NCI-H2171 treated with DMSO at 0.1 percent for 48 hours (cell line): ENCODE data around the gene OR8D1.
"Not testable (repeated sequence)": the region's sequence is repeated elsewhere in the genome, so short reads cannot be mapped to it uniquely, and the experiment has no call there.

Source experiments
- DNase-seq: peaks from one replicate; lab custom pipeline; 2025; lab: John Stamatoyannopoulos, UW

The OR8D1 gene

DNA sequence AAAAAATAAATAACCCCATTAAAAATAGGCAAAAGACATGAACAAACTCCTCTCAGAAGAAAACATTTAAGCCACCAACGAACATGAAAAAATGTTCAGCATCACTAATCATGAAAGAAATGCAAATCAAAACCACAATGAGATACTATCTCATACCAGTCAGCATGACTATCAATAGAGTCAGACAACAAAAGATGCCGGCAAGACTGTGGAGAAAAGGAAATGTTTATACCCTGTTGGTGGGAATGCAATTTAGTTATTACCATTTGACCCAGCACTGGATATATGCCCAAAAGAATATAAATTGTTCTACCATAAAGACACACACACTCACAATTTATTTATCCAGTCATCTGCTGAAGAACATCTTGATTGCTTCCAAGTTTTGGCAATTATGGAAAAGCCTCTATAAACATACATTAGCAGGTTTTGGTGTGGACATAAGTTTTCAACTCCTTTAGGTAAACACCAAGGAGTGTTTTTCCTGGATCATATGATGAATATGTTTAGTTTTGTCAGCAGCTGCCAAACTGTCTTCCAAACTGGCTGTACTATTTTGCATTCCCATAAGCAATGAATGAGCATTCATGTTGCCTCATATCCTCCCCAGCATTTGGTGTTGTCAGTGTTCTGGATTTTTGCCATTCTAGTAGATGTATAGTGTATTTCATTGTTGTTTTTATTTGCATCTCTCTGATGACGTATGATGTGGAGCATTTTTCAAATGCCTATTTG lies 28.0 kb downstream of the OR8D1 start:
- DNase-seq, result no peak

DNA sequence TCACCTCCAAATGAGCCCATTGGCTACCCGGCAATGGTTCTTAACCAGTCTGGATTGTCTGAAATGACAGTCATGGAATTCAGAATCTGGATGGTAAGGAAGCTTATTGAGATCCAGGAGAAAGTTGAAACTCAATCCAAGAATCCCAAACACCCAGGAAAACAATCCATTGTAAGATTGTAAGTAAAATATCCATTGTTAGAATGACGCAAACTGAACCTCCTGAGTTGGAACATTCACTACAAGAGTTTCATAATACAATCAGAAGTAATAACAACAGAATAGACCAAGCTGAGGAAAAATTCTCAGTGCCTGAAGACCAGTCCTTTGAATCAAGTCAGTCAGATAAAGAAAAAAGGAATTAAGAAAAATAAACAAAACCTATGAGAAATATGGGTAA lies 35.5 kb downstream of the OR8D1 start:
- no peak for DNase-seq

DNA sequence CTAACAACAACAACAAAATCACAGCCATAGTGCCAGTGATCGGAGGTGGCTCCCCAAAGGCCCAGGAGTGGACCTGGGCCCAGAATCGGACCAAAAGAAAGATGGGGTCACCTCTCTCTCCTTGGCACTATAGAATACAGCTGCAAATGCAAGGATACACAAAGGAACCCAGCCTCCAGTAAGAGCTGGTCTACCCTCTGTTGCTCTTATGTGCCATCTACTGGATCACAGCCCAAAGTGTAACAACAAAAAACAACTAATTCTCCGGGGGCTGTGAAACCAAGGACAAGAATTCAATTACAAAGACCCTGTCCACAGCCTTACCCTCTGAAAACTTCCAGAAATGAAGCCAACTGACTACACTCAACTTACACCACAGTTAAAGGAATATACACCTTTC lies 35.9 kb downstream of the OR8D1 start:
- peak; percentile 1 for DNase-seq

DNA sequence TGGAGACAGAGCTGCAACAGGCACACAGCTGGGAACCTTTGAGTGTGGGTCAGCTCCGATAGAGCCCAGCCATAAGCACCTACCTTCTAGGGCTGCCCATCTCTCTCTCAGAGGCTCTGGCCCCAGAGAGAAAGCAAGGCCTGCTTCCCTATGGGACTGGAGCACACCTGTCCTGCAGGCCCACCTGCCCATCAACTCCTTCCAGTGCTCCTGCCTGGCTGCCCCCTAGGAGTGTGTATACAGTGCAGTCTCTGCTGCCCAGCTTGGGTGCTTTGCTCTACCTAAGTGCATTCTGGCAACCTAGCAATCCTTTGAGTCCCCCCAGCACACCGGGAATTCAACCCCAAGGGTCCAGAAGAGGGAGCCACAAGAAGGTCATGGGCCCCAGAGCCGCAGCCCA lies 36.5 kb downstream of the OR8D1 start:
- no peak for DNase-seq

DNA sequence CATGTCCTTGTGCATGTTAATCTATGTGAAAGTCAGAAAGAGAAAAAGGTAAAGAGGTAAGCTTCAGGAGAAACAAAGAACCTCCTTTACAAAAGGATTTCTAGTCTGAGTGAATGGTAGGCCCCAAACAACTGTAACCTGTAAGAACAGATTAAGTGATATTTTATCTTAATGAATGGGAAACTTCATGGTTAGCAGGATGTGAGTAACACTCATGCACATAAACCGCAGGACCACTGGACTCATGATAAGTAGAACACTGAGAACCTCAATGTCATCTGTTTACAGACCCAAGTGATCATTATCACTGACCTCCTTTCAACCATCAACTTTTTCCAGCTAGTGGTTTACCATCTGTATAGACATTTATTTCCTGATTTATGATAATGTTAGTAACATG lies 37.7 kb downstream of the OR8D1 start:
- no peak for DNase-seq

DNA sequence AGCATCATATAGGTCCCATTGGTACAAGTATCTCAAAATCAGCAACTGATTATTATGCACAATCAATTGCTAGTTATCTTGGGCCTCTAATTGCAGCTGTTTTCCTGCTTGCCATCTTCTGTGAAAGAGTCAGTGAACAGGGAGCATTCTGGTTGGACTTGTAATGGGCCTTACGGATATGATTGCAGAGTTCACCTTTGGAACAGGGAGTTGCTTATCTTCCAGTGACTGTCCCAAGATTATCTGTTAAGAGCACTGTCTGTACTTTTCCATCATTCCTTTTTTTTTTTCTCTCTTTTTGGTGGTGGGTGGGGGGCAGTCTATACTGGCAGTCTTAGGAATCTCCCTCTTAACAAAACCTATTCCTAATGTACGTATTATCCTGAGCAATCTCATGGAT lies 39.7 kb downstream of the OR8D1 start:
- DNase-seq, result no peak

DNA sequence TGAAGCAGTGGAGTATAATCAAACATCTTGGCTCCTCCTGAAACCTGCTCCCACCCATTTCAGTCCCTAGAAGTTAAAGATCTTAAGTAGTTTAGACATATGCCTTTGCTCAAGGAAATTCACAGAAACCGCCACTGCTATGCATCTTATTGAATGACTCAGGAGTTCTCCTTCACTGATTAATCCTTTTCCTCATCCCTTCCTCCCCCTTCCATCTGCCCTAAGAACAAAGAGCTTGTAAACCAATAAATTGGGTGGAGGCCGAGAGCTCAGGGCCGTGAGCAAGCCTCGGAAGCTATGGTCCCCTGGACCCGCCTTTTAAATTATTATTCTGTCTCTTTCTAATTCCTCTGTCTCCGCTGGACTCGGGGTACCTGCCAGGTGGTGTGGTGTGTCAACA lies 42.9 kb downstream of the OR8D1 start:
- not testable (repeated sequence) for DNase-seq

DNA sequence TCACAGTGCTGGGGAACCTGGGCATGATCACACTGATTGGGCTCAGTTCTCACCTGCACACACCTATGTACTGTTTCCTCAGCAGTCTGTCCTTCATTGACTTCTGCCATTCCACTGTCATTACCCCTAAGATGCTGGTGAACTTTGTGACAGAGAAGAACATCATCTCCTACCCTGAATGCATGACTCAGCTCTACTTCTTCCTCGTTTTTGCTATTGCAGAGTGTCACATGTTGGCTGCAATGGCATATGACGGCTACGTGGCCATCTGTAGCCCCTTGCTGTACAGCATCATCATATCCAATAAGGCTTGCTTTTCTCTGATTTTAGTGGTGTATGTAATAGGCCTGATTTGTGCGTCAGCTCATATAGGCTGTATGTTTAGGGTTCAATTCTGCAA lies 48.7 kb downstream of the OR8D1 start:
- not testable (repeated sequence) for DNase-seq

DNA sequence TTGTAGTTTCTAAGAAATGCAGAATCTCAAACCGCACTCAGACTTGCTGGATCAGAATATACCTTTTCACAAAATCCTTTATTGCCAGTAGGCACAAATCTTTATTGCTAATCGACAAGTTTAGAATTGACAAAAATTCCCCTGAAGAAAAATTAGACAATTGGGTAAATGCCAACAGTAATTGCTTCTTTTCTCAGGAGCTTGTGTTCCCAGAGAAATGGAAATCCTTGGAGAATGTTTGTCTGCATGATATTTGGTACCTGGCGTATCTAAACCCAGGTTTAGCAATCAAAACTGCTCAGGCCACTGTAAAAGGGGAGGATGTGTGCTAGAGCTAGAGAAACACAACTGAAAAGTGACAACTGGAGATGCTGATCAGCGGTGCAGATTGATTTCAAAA lies 57.7 kb downstream of the OR8D1 start, which contains the start of gene OR8G5:
OR8G5 (plus strand) TSS at position 301 of the 400 bp plus-strand sequence. CDS start 8,556 bp downstream, outside the sequence.
- no peak for DNase-seq
